Fibroblast of villous mesenchyme (primary cell): ENCODE data around the gene C17orf58. TPM values are rescaled to one million over a fixed set of nuclear protein-coding genes. Genes with fewer than 3 reads are reported as not detected.
"Not testable (repeated sequence)": the region's sequence is repeated elsewhere in the genome, so short reads cannot be mapped to it uniquely, and the experiment has no call there.

Experiments
- DNase-seq: peaks from one replicate; pipeline ENCODE4 v3.0.0-alpha.2; 2010; ENCODE audit warnings: low read depth
- H3K4me3 ChIP-seq: 2 replicates; pipeline ENCODE4 v1.5.1; 2011; ENCODE audit warnings: low read depth, mild to moderate bottlenecking, low read length
- CTCF ChIP-seq: IDR thresholded peaks from 2 replicates; pipeline ENCODE4 v1.5.1; 2012; ENCODE audit warnings: low read depth, mild to moderate bottlenecking, low read length; ENCODE audit not compliant: insufficient read depth
- total RNA-seq: library from RNA; depleted of rRNA; stranded (reverse); fragments of >200 nt; gene quantifications from 2 replicates; pipeline ENCODE4 v1.2.3, GENCODE V29; 2012

The C17orf58 gene
- total RNA-seq, 1 donor, result 12.5 TPM

GRCh38 chr17:68029512-68030215 is 33.4 kb upstream of the C17orf58 start:
- no peak overlapping the region for H3K4me3 ChIP-seq
- DNase-seq, result no peak
- TF ChIP-seq CTCF, result no peak

GRCh38 chr17:68022547-68022946 is 26.3 kb upstream of the C17orf58 start:
- H3K4me3 ChIP-seq, DNase-seq: not testable (repeated sequence)

GRCh38 chr17:68021963-68022362 is 25.7 kb upstream of the C17orf58 start:
- DNase-seq, result no peak
- TF ChIP-seq CTCF, result no peak
- no peak overlapping the region for H3K4me3 ChIP-seq

GRCh38 chr17:68020791-68021190 is 24.5 kb upstream of the C17orf58 start:
- DNase-seq, result peak; percentile 24
- peak overlapping the region; percentile 59 for H3K4me3 ChIP-seq

GRCh38 chr17:68020409-68020756 is 24.1 kb upstream of the C17orf58 start:
- DNase-seq, result no peak
- peak overlapping the region; percentile 59 for H3K4me3 ChIP-seq
- TF ChIP-seq CTCF, result no peak

GRCh38 chr17:68019675-68020408 is 23.6 kb upstream of the C17orf58 start:
- peak; percentile 96 for DNase-seq
- no peak for TF ChIP-seq CTCF
- peak overlapping the region; percentile 59 for H3K4me3 ChIP-seq

- TF ChIP-seq CTCF, result no peak
- no peak overlapping the region for H3K4me3 ChIP-seq
- DNase-seq, result no peak
Observed at GRCh38 chr17:68019336-68019674, 23.0 kb upstream of the C17orf58 start.

- not testable (repeated sequence) for H3K4me3 ChIP-seq
Observed at GRCh38 chr17:68018493-68018892, 22.2 kb upstream of the C17orf58 start.

More at GRCh38 chr17:68018493-68018892, 22.2 kb upstream of the C17orf58 start:
- not testable (repeated sequence) for DNase-seq
